Activated CD4-positive, alpha-beta T cell treated with anti-CD3 and anti-CD28 coated beads, Interleukin-2, amount 10 ng/mL, durations not matched to agents 24 days and 14 days (primary cell): ENCODE results near the gene TSKU. TPM values are rescaled to one million over a fixed set of nuclear protein-coding genes. Genes with fewer than 3 reads are reported as not detected.

Experiments
- DNase-seq: peaks from one replicate; pipeline ENCODE4 v3.0.0; 2022
- H3K27ac Mint-ChIP-seq: one replicate; pipeline ENCODE4 v1.8.0; 2022; ENCODE audit warnings: mild to moderate bottlenecking, mixed read lengths
- H3K27me3 Mint-ChIP-seq: one replicate; pipeline ENCODE4 v1.8.0; 2022; ENCODE audit warnings: mixed read lengths
- H3K36me3 Mint-ChIP-seq: one replicate; pipeline ENCODE4 v1.8.0; 2022; ENCODE audit warnings: low read depth, mild to moderate bottlenecking, mixed read lengths
- H3K4me1 Mint-ChIP-seq: one replicate; pipeline ENCODE4 v1.8.0; 2021; ENCODE audit warnings: mixed read lengths
- H3K4me3 Mint-ChIP-seq: one replicate; pipeline ENCODE4 v1.8.0; 2022; ENCODE audit warnings: mild to moderate bottlenecking, moderate library complexity, mixed read lengths
- H3K9me3 Mint-ChIP-seq: one replicate; pipeline ENCODE4 v1.8.0; 2021; ENCODE audit warnings: mixed read lengths
- intact Hi-C: fragments of 100-400 bp; cut with micrococcal nuclease; formaldehyde crosslinking; loops from one replicate; pipeline ENCODE4 v1.15.1; 2023
- total RNA-seq: library from RNA; stranded (reverse); gene quantifications from 2 replicates; pipeline ENCODE4 v1.2.3, GENCODE V29; 2022

TSKU gene
- total RNA-seq, 1 donor from 2014 or later, result 5.2 TPM

DNA sequence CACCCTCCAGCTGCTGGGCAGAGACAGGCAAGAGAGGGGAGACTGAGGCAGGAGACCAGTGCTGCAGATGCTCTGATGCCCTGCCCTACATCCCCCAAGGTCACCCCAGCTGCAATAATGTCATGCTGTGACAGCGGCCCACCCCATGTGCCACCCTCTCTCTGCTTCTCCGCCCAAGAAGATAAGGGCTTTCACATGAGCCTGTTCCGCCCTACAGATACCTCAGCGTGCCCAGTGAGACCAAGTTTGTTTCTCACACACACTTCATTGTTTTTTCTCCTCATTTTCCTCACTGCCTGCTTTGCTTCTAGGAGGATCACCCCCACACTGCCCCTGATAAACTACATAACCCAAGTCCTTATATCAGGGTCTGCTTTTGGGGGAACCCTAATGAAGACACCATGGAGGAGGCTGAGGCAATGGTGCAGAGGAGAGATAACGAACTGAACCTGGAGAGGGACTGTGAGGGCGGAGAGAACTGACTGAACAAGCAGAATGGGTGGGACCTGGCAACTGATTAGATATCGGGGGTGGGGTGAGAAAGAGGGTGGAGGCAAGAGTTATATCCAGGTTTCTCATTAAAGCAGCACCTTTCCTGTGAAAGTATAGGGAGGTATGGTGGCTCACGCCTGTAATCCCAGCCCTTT, 37.5 kb upstream of the TSKU start:
- H3K27me3 Mint-ChIP-seq, result peaks cover 11% of the 10 kb centered on the region

DNA sequence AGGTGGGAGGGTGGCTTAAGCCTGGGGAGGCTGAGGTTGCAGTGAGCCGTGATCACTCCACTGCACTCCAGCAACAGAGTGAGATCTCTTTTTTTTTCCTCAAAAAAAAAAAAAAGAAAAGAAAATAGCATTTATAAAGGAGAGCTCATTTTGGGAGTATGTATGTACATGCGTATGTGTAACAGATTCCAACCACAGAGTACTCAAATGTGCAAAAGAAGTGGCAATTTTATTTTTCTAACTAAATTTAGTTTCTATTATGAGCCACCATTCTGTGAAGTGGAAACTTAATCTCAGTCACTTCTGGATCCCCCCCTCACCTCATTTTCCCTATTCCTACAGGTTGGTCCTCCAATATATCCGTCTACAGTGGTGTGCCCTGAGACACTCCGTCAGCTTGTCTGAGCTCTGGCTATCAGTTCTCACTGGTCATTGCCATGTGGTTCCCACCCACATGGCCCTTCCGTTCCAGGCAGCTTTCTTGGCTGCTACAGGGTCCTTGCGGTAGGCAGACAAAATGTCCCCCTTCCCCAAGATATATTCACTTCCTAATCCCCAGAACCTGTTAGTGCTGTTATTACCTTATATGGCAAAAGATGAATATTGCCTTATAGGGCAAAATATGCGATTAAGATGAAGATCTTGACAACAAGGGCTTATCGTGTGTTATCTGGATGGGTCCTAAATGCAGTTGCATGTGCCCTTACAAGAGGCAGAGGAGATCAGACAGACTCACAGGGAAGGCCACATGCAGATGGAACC, 35.8 kb upstream of the TSKU start:
- Mint-ChIP-seq H3K27me3 (peaks cover 8% of the 10 kb centered on the region), H3K4me3 (no peak overlapping the region), H3K27ac (no peak overlapping the region), H3K36me3 (no peaks in the 10 kb centered on the region), H3K4me1 (no peaks in the 10 kb centered on the region), H3K9me3 (no peaks in the 10 kb centered on the region)
- DNase-seq, result no peak
- intact Hi-C loops, result no loop called here

More for the DNA sequence above, 37.5 kb upstream of the TSKU start:
- intact Hi-C loops, result no loop called here
- H3K4me1 Mint-ChIP-seq, result peaks cover 2% of the 10 kb centered on the region
- H3K27ac Mint-ChIP-seq, result no peak overlapping the region
- H3K9me3 Mint-ChIP-seq, result no peaks in the 10 kb centered on the region
- no peak overlapping the region for H3K4me3 Mint-ChIP-seq
- no peaks in the 10 kb centered on the region for H3K36me3 Mint-ChIP-seq
- no peak for DNase-seq

DNA sequence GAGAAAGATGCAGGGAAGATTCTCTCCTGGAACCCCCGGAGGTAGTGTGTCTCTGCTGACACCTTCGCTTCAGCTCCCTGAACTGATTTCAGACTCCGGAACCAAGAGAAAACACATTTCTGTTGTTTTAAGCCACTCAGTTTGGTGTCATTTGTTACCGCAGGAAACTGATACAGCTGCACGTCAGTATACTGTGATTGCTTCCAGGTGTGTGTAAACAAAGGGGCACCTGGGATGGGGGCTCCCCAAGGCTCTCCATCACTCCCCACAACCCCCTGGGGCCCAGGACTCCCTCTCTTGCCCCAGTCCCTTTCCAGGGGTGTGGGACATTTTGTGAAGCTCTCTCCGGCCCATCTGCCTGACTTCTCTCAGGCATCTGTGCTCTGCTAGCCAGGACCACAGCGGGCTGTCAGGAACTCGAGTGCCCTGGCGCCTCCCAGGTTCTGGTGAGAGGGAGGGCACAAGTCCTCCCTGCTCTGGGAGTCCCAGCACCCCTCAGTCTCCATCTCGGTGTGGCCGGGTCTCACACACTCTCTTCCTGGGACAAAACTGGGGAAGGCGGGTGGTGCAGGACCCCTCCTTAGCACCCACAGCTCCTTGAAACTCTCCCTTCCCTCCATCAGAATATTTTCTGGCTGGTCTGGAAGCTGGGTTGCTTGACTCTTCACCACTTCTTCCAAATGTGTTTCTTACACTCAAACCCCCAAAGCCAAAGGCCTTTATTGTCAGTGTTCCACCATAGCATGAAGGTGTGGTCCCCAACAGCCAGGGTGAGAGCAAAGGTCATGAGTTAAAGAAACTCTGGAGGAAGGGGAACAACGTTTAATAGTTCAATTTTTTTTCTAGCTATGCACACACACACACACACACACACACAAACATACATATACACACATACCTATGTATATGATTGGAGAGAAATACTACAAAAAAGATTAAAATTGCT, 35.0 kb upstream of the TSKU start:
- no peaks in the 10 kb centered on the region for H3K4me1 Mint-ChIP-seq
- no peaks in the 10 kb centered on the region for H3K36me3 Mint-ChIP-seq
- intact Hi-C loops, result no loop called here
- H3K9me3 Mint-ChIP-seq, result no peaks in the 10 kb centered on the region
- H3K27ac Mint-ChIP-seq, result no peak overlapping the region
- no peak for DNase-seq
- H3K27me3 Mint-ChIP-seq, result peaks cover 11% of the 10 kb centered on the region
- H3K4me3 Mint-ChIP-seq, result no peak overlapping the region

DNA sequence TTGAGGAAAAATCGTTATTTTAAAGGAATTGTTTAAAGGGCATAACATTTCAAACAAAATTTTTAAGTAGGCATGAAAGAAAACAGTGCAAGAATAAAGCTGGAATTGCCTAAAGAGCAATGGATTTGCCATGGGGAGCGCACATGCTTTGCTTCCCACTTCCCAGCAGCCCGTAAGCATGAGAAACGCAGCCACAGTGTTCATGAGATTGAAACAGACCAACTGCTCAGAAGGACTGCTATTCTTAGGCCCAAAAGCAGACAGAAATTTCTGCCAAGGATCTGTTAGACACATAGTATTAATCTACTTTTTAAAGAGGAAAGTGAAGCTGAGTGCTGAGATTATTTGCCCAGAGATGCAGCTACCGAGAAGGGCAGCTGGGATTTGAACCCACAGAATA, 34.2 kb upstream of the TSKU start:
- H3K4me1 Mint-ChIP-seq, result no peaks in the 10 kb centered on the region
- no peaks in the 10 kb centered on the region for H3K36me3 Mint-ChIP-seq
- no peak for DNase-seq
- H3K4me3 Mint-ChIP-seq, result no peak overlapping the region
- no peaks in the 10 kb centered on the region for H3K9me3 Mint-ChIP-seq
- peaks cover 11% of the 10 kb centered on the region for H3K27me3 Mint-ChIP-seq
- intact Hi-C loops, result no loop called here
- H3K27ac Mint-ChIP-seq, result no peak overlapping the region

DNA sequence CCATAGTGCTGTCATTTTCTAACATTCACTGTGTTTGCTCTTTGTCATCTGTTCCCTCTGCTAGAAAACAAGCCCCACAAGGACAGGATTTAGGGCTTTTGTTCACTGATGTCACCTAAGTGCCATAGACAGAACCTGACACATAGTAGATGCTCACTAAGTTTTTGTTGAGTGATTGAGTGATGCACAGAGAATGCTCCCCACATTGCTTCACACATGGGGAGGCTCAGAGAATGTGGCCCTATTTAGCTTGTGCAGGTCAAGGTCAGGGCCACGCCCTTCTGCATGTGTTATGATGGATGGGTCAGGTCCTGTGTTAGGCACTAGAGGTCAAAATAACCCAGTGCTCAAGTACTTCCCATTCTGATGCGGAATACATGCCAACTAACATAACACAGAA, 33.1 kb upstream of the TSKU start:
- DNase-seq, result no peak
- no peaks in the 10 kb centered on the region for H3K36me3 Mint-ChIP-seq
- peaks cover 11% of the 10 kb centered on the region for H3K27me3 Mint-ChIP-seq
- H3K4me1 Mint-ChIP-seq, result no peaks in the 10 kb centered on the region
- H3K9me3 Mint-ChIP-seq, result no peaks in the 10 kb centered on the region
- no peak overlapping the region for H3K27ac Mint-ChIP-seq
- intact Hi-C loops, result no loop called here
- no peak overlapping the region for H3K4me3 Mint-ChIP-seq

DNA sequence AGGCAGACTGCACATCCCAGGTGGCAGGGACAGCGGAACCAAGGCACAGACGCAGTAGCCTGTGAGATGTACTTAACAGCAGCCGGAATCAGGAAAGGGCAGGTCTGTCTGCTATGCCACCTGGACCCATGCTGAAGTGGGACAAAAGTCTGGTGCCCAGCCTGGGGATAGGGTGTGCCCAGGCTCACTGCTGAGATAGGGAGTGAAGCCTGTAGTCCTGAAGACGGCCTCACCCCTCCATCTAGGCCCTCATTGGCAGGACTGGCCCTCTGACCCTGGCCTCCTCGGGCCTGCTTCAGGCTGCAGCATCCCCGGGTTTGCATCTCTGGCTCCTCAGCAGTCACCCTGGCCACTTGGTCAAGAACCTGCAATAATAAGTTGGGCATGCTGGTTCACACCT, 32.4 kb upstream of the TSKU start:
- Mint-ChIP-seq H3K4me3 (no peak overlapping the region), H3K9me3 (no peaks in the 10 kb centered on the region), H3K4me1 (no peaks in the 10 kb centered on the region), H3K27ac (no peak overlapping the region), H3K27me3 (peaks cover 9% of the 10 kb centered on the region), H3K36me3 (no peaks in the 10 kb centered on the region)
- no peak for DNase-seq
- intact Hi-C loops, result no loop called here

DNA sequence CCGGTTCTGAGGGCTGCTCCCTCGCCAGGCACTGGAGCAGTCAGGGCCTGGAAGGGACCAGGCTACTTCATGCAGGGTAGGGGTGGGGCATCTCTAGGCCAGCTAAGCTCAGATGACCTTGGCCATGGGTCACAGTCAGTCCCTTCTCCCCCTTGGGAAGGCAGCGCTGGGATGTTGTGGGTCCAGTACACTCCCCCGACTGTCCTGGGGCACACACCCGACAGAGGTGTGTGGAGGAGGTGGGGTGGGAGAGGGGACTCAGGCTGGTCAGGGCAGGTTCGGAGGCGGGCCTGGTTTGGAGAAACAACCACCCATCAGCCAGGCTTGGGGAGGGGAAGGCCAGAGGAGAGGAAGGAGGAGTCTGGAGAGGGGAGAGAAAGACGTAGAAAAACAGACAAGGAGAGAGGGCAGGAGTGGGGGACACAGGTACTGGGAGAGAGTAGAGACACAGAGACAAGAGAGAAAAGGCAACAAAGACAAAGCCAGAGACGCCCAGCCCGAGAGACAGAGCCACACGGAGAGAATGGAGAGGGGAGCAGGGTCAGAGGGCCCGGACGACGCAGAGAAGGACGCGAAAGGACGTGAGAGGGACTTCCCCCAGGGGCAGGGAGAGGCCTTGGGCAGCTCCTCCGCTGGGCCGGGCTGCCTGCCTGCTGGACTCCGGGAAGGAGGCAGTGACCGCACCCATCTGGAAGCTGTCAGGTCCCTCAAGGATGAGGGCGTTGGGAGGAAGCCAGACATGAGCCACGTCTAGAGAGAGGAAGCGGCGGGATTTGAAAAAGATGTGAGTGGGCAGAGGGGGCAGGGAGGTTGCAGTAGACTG, 30.6 kb upstream of the TSKU start:
- intact Hi-C loops, result no loop called here
- no peak for DNase-seq
- no peaks in the 10 kb centered on the region for H3K9me3 Mint-ChIP-seq
- no peaks in the 10 kb centered on the region for H3K4me1 Mint-ChIP-seq
- H3K36me3 Mint-ChIP-seq, result no peaks in the 10 kb centered on the region
- no peak overlapping the region for H3K4me3 Mint-ChIP-seq
- peaks cover 9% of the 10 kb centered on the region for H3K27me3 Mint-ChIP-seq
- no peak overlapping the region for H3K27ac Mint-ChIP-seq

DNA sequence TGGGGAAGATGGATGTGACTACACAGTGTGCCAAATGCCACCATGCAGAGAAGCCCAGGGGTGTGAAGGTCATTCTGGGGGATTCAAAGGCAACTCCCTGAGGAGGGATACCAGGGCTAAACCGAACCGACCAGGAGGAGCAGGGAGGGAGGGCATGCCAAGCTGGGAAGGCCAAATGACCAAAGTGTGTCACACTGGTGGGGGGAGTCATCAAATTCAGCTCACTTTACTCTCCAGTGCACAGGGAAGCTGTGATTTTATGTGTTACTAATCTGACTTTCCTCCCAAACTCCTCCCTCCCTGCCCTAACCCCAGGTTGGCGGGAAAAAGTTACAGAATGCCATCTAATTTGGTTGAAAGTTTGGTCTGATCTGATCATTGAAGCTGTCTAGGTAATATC, 29.7 kb upstream of the TSKU start:
- Mint-ChIP-seq H3K27ac (no peak overlapping the region), H3K4me3 (no peak overlapping the region), H3K9me3 (no peaks in the 10 kb centered on the region), H3K27me3 (peaks cover 7% of the 10 kb centered on the region), H3K4me1 (no peaks in the 10 kb centered on the region), H3K36me3 (no peaks in the 10 kb centered on the region)
- no peak for DNase-seq
- intact Hi-C loops, result no loop called here

DNA sequence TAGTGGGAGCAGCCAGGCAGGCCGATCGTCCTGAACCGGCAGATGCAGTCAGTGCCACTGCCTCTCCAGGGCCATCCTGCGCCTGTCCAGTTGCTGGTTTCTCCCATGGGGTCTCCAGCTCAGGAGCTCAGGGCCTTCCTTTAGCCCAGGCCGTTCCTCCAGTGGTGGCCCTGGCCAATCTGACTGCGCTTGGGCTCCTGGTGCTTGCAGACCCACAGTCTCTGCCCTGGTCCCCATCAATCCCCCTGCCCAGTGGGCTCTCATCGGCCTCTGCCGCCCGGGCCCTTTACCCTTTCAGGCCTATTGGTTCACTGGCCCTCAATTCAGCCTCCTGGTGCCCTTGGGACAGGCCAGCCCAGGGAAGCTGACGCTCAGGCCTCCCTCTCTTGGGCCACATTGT, 29.2 kb upstream of the TSKU start:
- Mint-ChIP-seq H3K4me1 (no peaks in the 10 kb centered on the region), H3K27ac (no peak overlapping the region), H3K4me3 (no peak overlapping the region), H3K9me3 (no peaks in the 10 kb centered on the region), H3K36me3 (no peaks in the 10 kb centered on the region), H3K27me3 (peaks cover 7% of the 10 kb centered on the region)
- no peak for DNase-seq
- intact Hi-C loops, result no loop called here

DNA sequence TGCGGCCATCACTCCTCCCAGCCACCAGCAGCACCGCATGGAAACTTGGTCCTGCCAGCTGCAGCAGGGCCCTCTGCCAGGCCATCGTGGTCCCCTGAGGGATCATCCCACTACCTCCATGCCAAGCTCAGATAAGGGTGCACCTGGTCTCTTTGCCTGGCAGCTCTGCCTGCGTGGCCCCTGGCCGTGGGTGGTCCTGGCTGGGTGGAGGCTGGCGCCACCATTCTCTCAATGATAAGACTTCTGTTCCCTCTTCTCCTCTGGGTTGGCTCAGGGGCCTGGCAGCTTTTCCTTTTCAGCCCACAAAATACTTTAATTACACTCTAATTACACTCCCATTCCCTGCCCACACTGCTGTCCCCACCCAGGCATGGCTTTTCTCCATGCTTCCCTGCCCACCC, 26.8 kb upstream of the TSKU start:
- peaks cover 9% of the 10 kb centered on the region for H3K27me3 Mint-ChIP-seq
- no peak overlapping the region for H3K4me3 Mint-ChIP-seq
- no peak for DNase-seq
- no peak overlapping the region for H3K27ac Mint-ChIP-seq
- no peaks in the 10 kb centered on the region for H3K4me1 Mint-ChIP-seq
- intact Hi-C loops, result no loop called here
- H3K9me3 Mint-ChIP-seq, result no peaks in the 10 kb centered on the region
- no peaks in the 10 kb centered on the region for H3K36me3 Mint-ChIP-seq

DNA sequence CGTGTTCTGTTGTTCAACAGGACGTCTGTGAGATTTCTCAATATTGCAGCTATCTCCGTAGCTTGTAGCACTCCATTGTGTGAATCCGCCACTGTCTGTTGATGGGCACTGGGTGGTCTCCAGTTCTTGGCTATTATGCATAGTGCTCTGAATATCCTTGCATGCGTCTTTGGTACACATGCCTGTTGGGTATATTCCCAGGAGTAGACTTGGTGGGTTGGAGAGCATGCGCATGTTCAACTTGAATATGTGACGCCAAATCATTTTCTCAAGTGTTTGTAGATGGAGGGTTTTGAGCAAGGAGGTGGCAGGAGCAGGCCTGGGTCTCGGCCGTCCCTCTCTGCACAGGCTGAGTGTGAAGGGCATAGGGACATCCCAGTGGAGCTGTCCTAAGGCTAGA, 24.8 kb upstream of the TSKU start:
- Mint-ChIP-seq H3K4me1 (no peaks in the 10 kb centered on the region), H3K27me3 (peaks cover 6% of the 10 kb centered on the region), H3K36me3 (no peaks in the 10 kb centered on the region), H3K4me3 (no peak overlapping the region), H3K9me3 (no peaks in the 10 kb centered on the region), H3K27ac (no peak overlapping the region)
- no peak for DNase-seq
- intact Hi-C loops, result no loop called here

DNA sequence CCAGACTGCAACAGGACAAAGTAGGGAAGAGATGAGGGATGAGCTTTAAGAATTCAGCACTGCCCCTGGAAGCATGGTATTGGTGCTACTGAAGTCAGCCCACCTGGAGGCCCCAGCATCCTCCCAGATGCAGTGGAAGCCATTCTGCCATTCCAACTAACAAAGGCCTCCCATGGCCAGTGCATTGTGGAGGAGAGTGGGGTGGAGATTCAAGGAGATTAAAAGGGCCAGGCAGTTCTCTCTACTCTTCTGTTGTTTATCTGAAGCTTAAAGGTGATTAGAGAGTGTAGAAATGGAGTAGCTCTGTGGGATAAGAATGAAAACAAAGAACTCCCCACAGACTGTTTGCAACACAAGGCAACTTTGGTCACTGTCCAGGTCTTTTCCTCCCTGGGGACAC, 24.1 kb upstream of the TSKU start:
- H3K9me3 Mint-ChIP-seq, result no peaks in the 10 kb centered on the region
- intact Hi-C loops, result no loop called here
- no peak overlapping the region for H3K4me3 Mint-ChIP-seq
- H3K4me1 Mint-ChIP-seq, result no peaks in the 10 kb centered on the region
- peaks cover 6% of the 10 kb centered on the region for H3K27me3 Mint-ChIP-seq
- no peaks in the 10 kb centered on the region for H3K36me3 Mint-ChIP-seq
- no peak for DNase-seq
- H3K27ac Mint-ChIP-seq, result no peak overlapping the region

DNA sequence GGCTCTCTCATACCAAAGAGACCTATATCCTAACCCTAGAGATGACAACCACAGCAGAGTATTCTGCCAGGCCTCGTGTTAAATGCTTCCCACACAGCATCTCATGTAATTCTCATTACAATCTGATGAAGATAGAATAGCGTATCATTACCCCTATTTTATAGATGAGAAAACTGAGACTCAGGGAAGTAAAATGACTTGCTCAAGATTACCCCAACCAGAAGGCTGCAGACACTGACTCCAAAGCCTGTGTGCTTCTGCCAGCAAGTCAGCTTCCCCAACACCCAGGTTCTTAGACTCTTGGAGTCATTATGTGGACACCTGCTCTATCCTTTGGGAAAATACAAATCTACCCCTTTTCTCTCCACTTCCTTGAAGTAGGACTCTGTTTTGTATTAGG, 23.6 kb upstream of the TSKU start:
- DNase-seq, result no peak
- no peaks in the 10 kb centered on the region for H3K9me3 Mint-ChIP-seq
- no peaks in the 10 kb centered on the region for H3K36me3 Mint-ChIP-seq
- no peaks in the 10 kb centered on the region for H3K4me1 Mint-ChIP-seq
- no peak overlapping the region for H3K4me3 Mint-ChIP-seq
- intact Hi-C loops, result no loop called here
- H3K27me3 Mint-ChIP-seq, result peaks cover 6% of the 10 kb centered on the region
- no peak overlapping the region for H3K27ac Mint-ChIP-seq
